Panc1 (cell line): Measurements from ENCODE around the gene PTPRA.

ENCODE experiments used
- CTCF ChIP-seq: fragments of 450-650 bp; IDR thresholded peaks from 2 replicates; pipeline ENCODE4 v1.5.1; 2017; ENCODE audit warnings: mild to moderate bottlenecking
- POLR2AphosphoS5 ChIP-seq: IDR thresholded peaks from 2 replicates; pipeline ENCODE4 v1.6.1; 2012; ENCODE audit warnings: mild to moderate bottlenecking, low read depth, low read length, moderate library complexity
- SIN3A ChIP-seq: IDR thresholded peaks from 2 replicates; pipeline ENCODE4 v1.6.1; 2012; ENCODE audit warnings: low read depth, mild to moderate bottlenecking, low read length, moderate library complexity, borderline replicate concordance; ENCODE audit not compliant: insufficient read depth

- TF ChIP-seq CTCF (no peak), POLR2AphosphoS5 (no peak), SIN3A (no peak)
Measured at GRCh38 chr20:2973574-2973973, 100.3 kb downstream of the PTPRA start.
